SIG-M5 treated with dmso at 0.1 percent for 504 hours (cell line): Measurements from ENCODE around the gene SPRR2E.
A peak's percentile ranks its signal among the peaks of the same experiment; 100 is the strongest.
"Not testable (repeated sequence)": the region's sequence is repeated elsewhere in the genome, so short reads cannot be mapped to it uniquely, and the experiment has no call there.

Source experiments
- DNase-seq: peaks from one replicate; lab custom pipeline; 2025; ENCODE audit not compliant: unreplicated experiment; lab: John Stamatoyannopoulos, UW

Gene SPRR2E

GRCh38 chr1:153094426-153094825, at the start of gene SPRR2E:
Gene SPRR2E, minus strand, starts transcription at chr1:153094526. Its CDS starts 775 bp downstream, at chr1:153093751.
- DNase-seq: no peak

DNA sequence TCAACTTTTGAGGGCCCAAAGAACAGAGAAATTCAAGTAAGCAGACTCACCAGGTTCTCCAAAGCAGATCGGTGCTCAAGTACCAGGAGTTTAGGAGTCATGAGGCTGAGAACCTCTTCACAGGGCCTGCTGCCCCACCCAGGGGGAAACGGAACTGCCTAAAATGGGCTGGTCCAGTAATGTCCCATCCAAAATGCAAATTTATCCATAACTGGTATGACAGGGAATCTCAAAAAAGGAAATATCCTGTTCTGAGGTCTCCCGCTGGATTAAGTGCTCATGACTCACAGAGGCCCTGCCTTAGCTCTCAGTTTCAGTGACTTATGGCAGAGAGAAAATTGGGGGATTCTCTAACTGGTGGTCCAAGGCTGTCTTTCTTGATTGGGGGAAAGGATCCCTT, 47.1 kb upstream of the SPRR2E start:
- DNase-seq: no peak

DNA sequence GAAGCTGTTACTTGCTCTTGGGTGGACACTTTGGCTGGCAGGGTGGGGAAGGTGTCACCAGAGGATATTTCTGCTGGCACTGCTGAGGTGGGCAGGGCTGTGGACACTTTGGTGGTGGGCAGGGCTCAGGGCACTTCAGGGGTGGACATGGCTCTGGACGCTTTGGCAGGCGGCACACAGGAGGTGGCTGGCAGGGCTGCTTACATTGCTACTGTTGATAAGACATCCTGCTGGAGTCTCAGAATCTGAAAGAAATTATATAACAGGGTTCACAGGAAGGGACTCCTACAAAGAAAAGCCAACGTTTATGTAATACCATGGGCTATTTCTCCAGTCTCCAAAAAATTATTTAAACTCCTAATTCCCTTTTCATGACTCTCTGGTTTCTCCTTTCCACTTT, 46.2 kb upstream of the SPRR2E start:
- no peak for DNase-seq

DNA sequence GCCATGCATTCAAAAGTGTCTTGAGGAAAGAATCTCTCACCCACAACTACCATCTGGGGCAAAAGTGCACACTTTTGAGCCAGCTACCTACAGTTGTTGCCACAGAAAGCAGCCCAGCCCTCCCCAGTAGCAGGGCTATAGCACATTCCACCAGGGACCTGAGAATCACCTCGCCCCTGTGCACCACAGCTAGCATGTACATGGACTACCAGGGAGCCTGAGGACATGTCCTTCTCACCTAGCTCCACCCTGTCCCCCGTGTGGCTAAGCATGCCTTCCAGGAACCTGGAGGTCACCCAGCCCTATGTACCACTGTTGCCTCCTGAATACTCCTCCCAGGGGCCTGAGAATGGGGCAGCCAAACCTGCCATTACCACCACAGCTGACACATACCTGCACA, 39.4 kb upstream of the SPRR2E start:
- no peak for DNase-seq

GRCh38 chr1:153133267-153133666, 38.9 kb upstream of the SPRR2E start:
- no peak for DNase-seq

DNA sequence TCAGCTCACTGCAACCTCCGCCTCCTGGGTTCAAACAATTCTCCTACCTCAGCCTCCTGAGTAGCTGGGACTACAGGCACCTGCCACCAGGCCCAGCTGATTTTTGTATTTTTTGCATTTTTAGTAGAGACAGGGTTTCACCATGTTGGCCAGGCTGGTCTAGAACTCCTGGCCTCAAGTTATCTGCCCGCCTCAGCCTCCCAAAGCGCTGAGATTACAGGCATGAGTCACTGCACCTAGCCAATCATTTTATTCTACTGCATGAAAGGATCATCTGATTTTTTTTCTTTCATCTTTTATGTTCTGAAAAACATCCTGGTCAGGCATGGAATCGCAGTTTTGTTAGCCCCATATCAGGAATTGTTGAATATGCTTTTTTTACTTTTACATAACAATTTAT, 34.4 kb upstream of the SPRR2E start:
- not testable (repeated sequence) for DNase-seq

- no peak for DNase-seq
Observed at GRCh38 chr1:153127296-153127695, 33.0 kb upstream of the SPRR2E start.

- no peak for DNase-seq
Observed at GRCh38 chr1:153125536-153125935, 31.2 kb upstream of the SPRR2E start.

DNA sequence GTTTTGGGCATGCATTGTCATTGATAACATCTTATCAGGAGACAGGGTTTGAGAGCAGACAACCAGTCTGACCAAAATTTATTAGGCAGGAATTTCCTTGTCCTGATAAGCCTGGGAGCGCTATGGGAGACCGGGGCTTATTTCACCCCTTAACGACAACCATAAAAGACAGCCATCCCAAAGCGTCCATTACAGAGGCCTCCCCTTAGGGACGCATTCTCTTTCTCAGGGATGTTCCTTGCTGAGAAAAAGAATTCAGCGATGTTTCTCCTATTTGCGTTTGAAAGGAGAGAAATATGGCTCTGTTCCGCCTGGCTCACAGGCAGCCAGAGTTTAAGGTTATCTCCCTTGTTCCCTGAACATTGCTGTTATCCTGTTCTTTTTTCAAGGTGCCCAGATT, 29.5 kb upstream of the SPRR2E start:
- DNase-seq: not testable (repeated sequence)

DNA sequence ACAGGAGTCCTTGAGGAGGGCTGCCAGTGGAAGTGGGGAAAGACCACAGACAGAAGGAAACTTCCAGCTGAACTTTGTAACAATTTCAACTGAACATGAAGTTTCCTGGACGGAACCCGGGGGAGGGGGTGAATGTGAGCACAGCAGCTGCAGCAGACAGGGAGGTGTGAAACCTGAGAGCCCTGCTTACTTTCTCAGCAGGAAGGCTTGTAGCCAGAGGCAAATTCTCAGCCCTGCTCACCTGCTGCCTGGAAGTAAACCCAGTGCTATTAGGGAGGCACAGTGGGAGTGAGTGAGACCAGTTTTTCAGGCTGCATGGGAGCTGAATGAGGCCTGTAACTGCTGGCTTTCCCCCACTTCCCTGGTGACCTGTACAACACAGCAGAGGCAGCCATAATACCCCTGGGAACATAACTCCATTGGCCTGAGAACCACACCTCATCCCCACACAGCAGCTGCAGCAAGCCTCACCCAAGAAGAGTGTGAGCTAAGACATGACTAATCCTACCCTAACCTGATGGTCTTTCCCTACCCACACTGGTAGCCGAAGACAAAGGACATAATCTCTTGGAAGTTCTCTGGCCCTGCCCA, 28.6 kb upstream of the SPRR2E start:
- DNase-seq: peak; percentile 55

- no peak for DNase-seq
Observed at GRCh38 chr1:153120945-153121344, 26.6 kb upstream of the SPRR2E start.

- no peak for DNase-seq
Observed at GRCh38 chr1:153119491-153119971, 25.2 kb upstream of the SPRR2E start.

GRCh38 chr1:153115264-153115663, 20.9 kb upstream of the SPRR2E start:
- DNase-seq: not testable (repeated sequence)

DNA sequence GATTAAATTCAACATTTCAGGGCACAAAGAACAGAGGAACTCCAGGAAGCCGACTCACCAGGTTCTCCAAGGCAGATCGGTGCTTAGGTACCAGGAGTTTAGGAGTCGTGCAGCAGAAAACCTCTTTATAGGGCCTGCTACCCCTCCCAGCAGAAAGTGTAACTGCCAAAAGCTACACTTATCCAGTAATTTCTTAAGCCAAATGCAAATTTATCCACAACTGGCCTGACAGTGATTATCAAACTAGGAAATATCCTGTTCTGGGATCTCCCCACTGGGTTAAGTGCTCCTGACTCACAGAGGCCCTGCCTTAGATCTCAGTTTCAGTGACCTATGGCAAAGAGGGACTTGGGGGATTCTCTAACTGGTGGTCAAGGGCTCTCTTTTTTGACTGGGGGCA, 19.1 kb upstream of the SPRR2E start, which contains the start of gene SPRR2F:
Gene SPRR2F (minus strand): TSS at position 101 of the 400 bp plus-strand sequence. CDS start 783 bp downstream, outside the sequence.
- no peak for DNase-seq

DNA sequence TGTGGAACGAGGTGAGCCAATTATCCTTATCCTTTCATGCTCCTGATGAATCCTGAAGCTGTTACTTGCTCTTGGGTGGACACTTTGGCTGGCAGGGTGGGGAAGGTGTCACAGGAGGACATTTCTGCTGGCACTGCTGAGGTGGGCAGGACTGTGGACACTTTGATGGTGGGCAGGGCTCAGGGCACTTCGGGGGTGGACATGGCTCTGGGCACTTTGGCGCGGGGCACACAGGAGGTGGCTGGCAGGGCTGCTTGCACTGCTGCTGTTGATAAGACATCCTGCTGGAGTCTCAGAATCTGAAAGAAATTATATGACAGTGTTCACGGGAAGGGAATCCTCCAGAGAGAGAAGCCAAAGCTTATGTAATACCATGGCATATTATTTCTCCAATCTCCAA, 18.1 kb upstream of the SPRR2E start:
- DNase-seq: not testable (repeated sequence)

DNA sequence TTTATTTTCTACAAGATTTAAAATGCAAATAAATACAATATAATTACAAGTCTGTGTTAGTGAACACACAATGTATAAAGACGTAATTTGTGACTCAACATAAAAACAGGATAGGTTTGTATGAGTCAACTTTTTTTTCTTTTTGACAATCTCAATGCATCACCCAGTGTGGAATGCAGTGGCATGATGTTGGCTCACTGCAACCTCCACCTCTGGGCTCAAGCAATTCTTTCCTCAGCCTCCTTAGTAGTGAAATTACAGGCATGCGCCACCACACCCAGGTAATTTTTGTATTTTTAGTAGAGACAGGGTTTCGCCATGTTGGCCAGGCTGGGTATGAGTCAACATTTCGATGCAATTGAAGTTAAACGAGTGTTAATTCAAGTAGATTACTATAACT, 5.9 kb upstream of the SPRR2E start:
- no peak for DNase-seq

GRCh38 chr1:153099461-153100045, 5.2 kb upstream of the SPRR2E start:
- no peak for DNase-seq

DNA sequence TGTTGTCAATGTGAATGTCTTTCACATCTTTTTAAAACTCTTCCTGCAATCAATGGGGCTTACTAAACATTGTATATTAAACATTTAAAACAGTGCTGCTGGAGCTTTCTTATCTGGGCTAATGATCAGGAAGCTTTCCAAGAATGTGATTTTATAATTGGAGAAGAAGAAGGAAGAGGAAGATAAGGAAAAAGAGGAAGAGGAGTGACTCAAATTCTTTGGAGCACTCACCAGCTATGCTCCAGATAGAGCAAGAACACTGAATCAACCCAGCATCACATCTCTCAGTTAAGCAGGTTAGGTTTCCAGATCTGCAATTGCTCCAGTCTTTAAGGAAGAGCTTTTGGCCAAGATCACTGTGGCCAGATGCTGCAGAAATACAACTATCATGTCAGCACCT, 1.4 kb upstream of the SPRR2E start:
- DNase-seq: no peak

DNA sequence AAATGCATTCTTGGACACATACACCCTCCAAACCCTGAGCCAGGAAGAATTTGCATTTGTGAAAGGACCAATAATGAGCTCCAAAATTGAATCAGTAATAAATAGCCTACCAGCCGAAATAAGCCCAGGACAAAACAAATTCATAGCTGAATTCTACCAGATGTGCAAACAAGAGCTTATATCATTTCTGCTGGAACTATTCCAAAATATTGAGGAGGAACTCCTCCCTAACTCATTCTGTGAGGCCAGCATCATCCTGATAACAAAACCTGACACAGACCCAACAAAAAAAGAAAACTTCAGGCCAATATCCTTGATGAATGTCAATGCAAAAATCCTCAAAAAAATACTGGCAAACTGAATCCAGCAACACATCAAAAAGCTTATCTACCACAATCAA, 6.7 kb downstream of the SPRR2E start:
- DNase-seq: no peak

DNA sequence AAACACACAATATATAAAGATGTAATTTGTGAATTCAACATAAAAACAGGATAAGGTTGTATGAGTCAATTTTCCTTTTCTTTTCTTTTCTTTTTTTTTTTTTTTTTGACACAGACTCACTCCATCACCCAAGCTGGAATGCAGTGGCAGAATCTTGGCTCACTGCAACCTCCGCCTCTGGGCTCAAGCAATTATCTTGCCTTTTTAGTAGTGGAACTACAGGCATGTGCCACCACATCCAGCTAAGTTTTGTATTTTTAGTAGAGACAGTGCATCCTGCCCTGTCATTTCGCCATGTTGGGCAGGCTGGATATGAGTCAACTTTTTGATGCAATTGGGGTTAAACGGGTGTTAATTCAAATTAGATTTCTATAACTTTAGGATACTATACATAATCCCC, 12.6 kb downstream of the SPRR2E start:
- no peak for DNase-seq

DNA sequence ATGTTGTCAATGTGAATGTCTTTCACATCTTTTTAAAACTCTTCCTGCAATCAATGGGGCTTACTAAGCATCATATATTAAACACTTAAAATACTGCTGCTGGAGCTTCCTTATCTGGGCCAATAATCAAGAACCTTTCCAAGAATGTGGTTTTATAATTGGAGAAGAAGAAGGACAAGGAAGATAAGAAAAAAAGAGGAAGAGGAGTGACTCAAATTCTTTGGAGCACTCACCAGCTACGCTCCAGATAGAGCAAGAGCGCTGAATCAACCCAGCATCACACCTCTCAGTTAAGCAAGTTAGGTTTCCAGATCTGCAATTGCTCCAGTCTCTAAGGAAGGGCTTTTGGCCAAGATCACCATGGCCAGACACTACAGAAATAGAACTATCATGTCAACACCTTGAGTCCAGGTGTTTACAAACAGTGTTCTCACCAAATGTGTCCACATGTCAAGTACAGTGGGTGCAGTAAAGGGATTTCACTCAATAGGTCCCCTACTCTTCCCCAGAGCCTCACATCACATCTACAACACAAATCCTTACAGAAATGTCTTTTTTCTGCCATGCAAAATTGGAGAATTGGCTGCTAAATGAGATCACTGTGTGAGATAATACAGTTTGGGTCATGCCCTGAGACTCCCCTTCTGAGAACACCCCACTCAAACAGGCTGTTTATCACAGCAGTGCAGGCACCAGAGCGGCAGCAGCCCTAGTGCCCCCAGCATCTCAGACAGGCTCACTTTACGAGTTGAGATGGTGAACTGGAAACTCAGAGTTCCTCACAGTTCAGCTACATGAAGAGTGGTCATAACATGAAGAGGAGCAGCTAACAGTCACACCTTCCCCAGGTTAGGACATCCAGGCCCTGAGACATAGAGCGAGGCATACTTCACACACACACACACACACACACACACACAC, 21.3 kb downstream of the SPRR2E start:
- DNase-seq: no peak

GRCh38 chr1:153071511-153071910, 22.8 kb downstream of the SPRR2E start, which contains the start of gene SPRR2B:
Gene SPRR2B, minus strand, starts transcription at chr1:153071611. Its CDS starts 772 bp downstream, at chr1:153070839.
- DNase-seq: no peak
